T1000 (cell line): ENCODE measurements around the gene FHIT.

Source experiments
- DNase-seq: peaks from one replicate; lab custom pipeline; 2025; ENCODE audit warnings: mixed read lengths; lab: John Stamatoyannopoulos, UW

Gene FHIT

DNA sequence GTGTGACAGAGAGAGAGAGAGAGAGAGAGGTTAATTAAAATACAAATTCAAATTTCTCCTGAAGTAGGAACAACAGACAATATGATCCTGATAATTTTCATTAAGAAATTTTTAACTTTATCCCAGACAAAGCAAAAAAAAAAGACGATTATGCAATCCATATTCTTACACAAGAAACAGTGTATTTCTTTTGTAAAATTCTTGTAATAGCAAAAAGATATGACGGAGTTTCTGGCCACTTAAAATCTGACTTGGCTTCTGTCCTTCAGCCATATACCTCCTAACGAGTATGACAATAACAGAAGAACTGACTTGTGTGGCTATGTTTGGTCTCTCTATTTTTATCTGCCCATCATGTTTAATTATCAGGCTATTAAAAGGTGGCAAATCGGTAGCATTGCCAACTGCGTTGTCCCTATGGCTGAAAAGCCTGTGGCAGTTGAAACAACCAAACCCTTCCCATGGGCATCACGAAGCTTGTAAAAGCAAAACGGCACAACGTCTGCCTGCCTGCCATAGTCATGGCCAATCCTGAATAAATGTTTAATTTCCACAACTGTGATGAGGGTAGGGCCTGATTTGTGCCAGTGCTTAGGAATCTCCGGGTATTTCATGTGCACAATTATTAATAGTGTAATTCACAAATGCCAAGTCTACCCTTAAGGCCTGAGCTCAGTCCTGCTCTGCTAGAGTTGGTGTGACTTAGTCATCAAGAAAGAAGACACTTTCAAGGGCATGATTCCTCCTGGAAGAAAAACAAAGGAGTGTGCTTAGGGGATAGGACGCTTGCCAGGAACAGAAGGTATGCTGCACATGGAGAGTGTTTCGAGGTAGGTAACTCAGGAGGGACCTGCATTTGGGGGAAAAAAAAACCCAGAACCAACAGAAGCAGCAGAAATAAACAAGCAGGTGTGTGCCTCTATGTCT lies 1090.2 kb downstream of the FHIT start:
- DNase-seq = no peak

DNA sequence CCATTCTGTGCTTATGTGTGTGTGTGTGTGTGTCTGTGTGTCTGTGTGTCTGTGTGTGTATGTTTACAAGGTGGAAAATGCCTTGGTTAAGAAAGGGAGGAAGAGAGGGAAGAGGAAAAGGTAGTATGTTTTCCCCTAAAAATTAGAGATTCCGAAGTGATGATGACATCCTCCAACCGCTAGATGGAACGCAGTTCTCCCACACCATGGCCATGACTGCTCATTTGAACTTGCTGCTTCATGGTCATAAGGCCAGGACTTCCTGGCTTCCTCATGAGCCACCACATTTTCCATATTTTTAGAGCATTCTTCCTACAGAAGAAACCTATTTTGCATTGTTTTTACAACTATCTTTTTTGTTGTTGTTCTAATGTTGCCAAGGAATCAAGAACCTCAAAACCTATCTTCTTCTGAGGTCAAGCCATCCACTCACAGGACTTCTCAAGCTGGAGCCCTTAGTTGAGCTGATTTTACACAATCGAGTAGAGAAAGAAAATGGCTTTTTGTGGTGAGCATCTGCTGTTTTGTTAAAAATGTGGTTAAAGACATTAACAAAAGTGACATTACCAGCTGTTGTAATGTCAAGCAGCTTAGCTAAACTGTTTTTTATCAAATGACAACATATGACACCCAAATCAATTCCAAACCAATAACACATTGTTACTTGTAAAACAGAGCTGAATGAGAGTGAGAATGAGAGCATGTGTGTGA lies 1091.0 kb downstream of the FHIT start:
- DNase-seq = no peak

DNA sequence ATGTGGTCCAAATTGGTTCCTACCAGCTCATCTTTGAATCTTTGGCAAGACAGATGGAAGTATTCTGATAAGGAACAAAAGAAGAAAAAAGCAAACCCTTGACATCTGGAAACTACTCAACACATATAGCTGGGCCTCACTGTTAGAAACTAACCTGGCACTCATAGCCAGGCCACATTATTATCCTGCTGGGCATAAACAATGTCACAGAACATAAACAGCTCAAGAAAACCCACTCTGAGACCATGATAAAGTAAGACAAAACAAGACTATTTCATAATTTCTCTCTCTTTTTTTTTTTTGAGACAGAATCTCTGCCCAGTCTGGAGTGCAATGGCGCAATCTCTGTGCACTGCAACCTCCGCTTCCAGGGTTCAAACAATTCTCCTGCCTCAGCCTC lies 1093.2 kb downstream of the FHIT start:
- DNase-seq = no peak

DNA sequence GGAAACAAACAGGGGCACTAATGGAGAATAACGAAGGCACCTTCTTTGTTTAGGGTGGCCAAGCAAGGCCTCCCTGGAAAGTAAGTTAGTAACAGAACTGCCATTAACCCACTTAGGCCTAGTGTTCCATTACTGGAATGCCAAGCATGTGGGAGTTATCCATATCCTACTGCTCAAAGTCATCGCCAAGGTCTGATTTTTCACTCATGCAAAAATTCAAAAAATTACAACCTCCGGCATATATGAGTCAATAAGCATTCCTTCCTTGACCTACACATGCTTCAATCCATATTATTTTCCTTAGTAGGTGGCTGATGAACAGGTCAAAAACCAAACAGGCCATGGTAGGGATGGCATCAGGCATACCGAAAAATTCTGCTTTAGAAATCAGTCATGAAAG lies 1097.2 kb downstream of the FHIT start:
- DNase-seq = no peak

DNA sequence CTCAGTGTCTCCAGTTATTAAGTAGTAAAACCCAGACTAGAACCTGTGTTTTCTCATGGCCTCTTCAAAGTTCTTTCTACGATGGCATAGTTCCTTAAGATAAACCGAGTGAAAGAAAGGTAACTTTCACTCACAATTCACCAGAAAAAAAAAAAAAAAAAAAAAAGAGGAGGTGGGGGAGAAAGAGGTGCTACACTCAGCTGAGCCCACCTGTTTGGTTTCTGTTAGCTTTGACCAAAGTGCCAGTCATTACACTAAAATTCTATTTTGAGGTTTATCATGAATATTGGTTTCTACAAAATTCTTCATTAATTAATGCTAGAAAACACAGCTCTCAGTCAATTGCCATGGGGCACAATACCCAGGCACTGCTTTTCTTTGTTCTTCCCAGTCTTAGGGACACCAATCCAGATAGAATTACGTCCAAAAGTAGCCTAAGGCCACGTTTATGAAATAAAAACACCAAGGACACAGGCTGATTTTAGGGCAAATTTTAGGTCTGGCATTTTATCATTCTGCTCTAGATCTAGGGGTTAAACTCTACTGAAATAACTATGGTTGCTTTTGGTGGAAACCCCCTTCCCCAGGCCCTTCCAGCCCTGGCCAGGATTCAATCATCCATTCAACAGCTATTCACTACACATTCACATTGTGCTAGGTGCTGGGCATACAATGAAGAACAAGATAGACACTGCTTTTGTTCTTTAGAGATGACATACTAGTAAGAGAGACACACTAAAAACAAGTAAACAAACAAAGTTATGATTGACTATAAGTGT lies 1097.8 kb downstream of the FHIT start:
- DNase-seq = no peak

DNA sequence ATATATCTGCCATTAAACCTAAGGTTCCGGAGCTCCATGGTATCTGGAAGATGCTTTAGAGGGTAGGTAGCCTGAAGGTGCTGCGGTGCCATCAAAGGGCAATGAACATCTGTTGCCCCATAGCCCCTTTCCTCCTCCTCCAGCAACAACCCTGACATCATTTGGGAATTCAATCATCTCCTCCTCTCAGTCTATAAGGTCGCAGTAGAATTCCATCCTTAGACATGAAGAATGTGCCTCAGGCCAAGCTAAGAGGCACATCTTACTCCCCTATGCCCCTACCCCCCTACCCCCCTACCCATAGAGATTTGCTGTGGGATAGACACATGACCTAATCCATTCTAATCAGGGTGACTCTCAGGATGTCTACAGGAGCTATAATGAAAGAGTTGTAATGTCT lies 1101.8 kb downstream of the FHIT start:
- no peak for DNase-seq

DNA sequence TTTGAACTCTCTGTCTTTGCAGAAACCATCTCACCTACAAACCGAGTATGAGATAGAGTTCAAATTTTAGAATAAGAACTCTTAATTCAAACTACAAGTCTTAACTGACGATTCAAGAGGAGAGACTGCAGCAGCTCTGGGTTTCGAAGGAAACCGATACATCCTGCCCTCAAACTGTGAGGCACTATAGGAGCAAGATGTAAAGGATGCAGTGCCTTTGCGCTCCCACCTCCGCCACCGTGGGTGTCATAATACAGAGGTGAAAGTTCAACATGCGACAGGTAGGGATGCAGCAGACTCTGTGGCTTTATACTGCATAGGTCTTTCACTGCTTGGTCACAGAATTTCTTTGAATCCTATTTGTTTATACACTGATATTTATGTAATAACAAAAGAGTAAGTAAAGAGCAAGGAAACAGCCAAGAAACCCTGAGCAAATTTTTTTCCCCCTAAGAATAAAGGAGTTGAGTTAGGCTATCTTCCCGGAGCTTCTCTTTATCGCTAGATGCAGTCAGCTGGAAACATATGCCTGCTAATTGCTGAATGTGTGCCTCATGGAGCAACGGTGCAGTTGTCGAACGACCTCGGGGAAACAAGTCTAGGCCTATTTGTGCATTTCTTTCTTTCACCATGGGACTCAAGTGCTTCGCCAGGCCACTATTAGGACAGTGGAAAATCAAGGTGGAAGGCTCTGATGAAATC lies 1103.9 kb downstream of the FHIT start:
- DNase-seq = no peak

DNA sequence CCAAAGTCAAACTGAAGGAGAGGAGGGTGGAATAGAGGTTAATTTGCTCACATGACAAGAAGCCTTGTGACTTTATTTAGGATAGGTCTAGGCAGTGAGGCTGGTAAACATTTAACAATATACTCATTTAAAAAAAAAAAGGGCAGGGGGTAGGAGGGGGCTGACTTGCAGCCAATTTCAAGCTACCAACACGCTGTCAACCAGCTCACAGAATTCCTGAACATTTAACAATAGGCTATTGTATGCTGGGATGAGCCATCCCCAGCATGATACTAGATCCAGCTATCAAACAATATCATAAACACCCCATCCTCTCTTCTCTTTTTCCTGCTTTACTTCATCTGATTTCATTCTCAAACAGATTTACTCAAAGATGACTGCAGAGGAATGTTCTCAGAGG lies 1105.1 kb downstream of the FHIT start:
- no peak for DNase-seq

DNA sequence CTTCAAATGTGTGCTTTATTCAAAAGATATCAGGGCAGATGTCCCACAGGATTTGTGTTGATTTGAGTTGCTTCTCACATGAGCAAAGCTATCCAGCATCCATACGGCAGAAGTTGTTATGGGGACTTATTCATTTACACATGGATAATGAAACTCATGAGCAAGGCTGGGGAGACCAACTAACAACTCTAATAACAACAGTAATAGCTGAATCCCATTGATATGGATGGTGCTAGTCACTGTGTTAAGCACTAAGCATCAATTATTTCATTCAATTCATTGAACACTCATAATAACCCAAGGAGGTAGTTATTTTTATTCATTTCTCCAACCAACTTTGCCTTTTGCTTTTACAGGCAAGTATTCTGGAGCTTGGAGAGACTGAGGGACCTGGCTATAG lies 1107.2 kb downstream of the FHIT start:
- no peak for DNase-seq

DNA sequence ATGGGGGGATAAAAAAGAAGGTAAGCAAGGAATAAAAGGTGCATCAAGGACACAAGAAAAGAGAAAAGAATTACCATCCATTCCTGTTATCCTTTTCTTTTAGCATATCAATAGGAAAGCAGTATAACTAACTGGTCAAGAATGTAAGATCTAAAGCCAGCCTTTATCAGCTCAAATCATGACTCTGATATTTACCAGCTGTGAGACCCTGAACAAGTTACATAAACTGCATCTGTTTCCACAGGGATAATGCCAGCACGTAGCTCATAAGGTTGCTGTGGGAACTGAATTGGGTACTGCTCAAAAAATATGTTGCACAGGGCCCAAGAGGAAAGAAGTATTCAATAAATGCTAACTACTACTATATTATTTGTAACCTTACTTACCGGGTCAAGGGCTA lies 1109.2 kb downstream of the FHIT start:
- DNase-seq = no peak

DNA sequence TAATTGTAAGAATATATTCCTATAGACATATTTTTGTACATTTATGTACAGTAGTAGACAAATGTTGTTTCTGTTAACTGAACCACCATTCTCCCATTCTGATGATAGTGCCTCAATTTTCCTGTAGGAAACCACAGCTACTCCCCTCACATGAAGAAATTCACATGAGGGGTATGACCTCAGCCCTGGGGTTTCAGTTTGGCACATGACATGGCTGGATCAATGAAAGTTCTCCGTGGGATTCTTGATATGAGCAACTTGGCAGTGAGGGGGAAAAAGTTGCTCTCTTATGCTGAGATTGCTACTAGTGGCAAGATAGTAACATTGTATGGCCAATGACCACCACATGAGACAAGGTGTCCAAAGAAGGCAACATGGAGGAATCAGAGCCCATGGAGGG lies 1111.1 kb downstream of the FHIT start:
- DNase-seq = no peak

DNA sequence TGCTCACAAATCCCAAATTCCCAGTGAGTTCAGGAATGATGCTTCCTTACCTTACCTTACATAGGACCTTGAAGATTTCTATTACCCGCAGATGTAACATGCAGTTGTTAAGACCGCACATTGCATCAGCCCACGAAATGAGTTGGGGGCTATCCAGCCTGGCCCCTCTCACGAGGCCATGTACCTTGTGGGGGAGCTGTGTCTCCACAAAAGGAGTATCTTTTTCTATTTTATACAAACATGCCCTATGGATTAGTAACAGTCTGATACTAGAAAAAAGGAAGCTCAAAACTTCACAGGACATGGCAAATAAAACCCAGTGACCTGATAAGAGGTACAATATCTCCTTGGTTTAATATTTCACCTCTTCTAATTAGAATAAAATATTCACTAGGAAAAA lies 1114.7 kb downstream of the FHIT start:
- no peak for DNase-seq

DNA sequence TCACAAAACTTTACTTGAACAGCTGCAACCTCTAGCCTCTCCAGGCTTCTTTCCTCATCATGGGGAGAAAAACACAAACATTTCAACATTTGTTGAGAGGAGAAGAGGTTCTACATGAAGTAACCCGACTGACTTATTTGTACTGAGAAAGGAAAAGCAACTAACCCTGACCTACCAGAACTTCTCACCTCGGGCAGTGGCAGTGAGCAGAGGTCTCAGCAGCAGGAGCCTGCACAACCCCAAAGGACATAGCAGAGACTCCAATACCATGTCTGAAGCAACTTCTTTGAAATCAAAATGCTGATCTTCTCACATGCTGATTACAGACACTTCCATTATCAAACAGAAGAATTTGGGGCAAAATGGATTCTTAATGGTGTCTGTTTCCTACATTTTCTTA lies 1115.8 kb downstream of the FHIT start:
- DNase-seq = no peak

DNA sequence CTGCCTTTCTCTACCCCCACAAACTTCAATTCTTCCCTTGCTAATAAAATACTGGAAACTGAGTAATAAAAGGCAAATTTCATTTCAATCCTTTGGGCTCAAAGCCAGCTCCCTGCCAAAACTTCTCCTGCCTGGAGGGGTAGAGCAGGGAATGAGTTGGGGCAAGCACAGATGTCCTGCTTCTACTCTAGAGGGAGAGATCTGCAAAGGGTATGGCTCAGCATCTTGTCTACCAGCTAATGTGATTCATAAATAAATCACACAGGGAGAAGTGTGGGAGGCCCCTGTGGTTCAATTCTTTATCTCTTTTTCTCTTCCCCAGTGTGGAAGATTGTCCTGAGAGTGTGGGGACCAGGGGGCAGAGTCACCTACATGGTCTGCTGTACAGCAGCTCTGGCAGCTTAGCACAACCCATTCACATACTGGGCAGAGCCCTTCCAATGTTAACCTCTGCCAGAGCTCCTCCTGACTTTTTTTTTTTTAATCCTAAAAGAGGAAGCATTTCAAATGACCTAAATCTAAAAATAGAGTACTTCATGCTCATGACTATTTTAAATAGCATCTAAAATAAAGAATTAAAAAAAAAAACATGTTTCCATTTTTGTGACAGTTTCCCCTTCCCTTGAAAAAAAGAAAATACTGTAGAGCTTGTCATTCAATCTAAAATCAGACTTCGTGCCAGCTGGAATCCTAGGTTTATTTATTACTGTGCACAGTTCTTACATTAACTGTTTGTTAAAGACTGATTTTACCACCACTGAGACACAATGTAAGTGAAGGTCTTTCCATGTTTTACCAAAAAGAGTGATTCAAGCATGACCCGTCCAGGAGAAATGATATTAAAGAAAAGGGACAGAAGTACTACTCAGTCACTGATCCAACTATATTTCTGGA lies 1117.7 kb downstream of the FHIT start:
- DNase-seq = no peak

DNA sequence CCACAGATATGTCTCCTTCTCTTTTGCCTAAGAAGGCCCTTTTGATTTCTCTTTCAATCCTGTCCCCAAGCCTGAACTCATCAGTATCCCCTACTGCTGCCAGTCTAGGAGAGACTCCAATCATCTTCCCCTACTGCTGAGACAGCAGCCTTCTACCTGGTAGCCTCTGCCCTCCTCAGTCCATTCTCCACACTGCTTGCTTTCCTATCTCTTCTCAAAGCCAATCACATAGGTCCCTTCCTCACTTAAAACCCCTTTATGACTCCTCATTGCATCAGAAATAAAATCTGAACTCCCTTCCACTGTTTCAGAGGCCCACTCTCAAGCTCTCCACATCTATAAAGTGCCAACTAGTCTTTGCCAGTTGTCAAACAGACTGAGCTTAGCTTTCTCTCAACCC lies 1119.6 kb downstream of the FHIT start:
- DNase-seq = no peak

DNA sequence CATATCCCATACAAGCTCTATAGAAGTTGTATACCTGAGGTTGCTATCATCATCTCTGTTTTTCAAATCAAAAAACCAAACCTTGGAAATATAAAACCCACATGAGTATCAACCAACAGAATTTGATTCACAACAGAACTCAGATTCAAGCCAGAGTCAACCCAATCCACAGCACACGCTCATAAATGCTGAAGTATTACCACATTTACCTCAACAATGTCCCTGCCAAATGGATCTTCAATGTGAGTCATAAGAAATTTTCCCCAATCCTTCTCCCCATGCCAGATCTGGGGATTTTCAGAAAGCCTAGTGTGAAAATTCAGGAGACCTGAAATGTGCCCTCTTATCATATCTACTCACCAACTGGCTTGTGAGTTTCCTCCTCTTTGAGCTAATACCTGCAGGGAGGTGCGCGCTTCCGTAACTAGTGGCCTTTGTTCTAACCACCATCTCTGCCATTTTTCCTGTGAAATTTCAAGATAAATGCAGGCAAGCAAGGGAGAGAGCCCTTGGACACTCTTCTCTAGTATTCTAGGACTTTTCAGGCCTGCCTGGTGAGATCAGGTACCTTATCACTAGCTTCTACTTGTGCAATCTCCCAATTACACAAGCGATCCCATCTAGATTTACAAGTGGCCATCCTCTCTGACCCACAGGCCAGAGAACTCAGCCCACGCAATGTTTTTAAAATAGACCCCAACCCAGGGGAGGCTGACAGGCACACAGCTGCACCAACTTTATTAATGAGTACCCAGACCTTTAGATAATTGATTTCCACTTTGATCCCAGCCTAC lies 1124.5 kb downstream of the FHIT start:
- DNase-seq = no peak

DNA sequence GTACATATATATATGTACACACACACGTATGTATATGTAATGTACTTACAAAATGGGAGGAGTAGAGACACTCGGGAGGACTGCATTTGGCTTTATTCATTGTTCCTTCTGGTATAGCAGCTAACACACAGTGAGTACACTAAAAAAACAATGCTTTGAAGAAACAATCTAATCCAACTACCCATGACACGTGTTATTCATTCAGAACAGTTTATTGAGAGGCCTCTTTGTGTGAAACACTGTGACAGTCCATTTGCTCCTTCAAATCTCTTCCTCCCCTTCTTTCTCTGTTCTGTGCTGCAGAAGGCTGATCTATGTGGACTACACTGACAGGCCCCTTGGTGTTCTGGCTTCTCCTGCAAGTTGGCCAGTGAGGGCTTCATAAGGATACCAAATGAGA lies 1125.6 kb downstream of the FHIT start:
- DNase-seq = no peak

DNA sequence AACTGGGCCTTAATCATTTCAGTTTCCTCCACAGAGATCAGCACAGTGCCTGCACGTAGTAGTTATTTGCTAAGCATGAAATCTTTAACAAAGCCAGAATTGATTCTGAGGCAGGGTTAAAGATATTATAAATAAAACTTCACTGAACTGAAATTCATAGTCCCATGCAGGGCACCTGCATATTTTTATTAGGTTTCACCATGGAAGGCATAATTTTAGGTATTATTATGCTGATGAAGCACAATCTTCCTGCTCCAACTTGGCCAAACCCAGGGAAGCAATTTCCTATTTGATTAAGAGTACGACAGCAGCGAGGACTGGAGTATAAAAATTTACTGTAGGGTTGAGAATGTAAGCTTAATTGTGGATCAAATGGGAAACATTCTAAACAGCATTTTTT lies 1131.0 kb downstream of the FHIT start:
- no peak for DNase-seq

DNA sequence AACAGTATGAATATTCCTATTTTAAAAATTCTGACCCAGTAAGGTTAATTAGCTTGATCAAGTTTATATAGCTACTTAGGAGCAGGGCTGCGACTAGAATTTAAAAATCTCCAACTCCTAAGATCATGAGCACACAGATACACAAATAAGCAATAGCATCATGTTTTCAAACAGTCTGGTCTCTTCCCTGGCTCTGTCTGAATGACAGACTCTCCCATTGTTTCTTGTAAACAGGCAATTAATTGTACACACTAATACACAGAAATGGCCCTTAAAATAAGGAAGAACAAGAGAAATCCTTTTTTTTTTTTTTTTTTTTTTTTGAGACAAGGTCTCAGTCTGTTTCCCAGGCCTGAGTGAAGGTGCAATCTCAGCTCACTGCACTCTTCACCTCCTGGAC lies 1137.1 kb downstream of the FHIT start:
- no peak for DNase-seq

DNA sequence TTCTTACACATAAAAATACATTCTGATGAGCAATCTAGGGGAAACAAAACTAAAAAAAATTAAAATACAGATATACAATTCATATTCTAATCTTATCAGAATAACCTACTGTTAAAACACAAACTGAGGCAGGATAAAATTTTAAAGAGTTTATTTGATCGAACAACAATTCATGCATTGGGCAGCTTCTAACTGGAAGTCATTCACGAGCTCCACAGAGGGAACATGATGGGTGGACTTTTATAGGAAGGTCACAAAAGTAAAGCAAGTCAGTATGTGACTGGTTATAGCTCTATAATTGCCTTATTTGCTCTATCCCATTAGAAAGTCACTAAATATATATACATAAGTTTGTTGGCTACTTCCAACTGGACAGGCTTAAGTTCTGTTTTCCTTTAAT lies 1144.0 kb downstream of the FHIT start:
- no peak for DNase-seq
